GM23248 (cell line): ENCODE data around the gene EML1. TPM values are rescaled to one million over a fixed set of nuclear protein-coding genes. Genes with fewer than 3 reads are reported as not detected.

Experiments
- DNase-seq: peaks from one replicate; pipeline ENCODE4 v3.0.0-alpha.2; 2015
- H2AFZ ChIP-seq: fragments of 200-600 bp; sonication (generic); 2 replicates; pipeline ENCODE4 v1.6.1; 2016; ENCODE audit warnings: antibody characterized with exemption
- H3F3A ChIP-seq: fragments of 200-600 bp; sonication (generic); 2 replicates; pipeline ENCODE4 v1.6.1; 2016; ENCODE audit warnings: mild to moderate bottlenecking, antibody characterized with exemption, mixed run types; ENCODE audit not compliant: insufficient read depth
- H3K27ac ChIP-seq: fragments of 200-600 bp; sonication (generic); 2 replicates; pipeline ENCODE4 v1.5.1; 2016; ENCODE audit warnings: mild to moderate bottlenecking
- H3K27me3 ChIP-seq: fragments of 200-600 bp; sonication (generic); replicated peaks from 2 replicates; pipeline ENCODE4 v1.6.1; 2016; ENCODE audit warnings: mild to moderate bottlenecking; ENCODE audit not compliant: insufficient read depth
- H3K36me3 ChIP-seq: fragments of 200-600 bp; sonication (generic); 2 replicates; pipeline ENCODE4 v1.6.1; 2016; ENCODE audit warnings: low read depth, mild to moderate bottlenecking
- H3K4me1 ChIP-seq: fragments of 200-600 bp; sonication (generic); 2 replicates; pipeline ENCODE4 v1.6.1; 2016; ENCODE audit warnings: mild to moderate bottlenecking; ENCODE audit not compliant: insufficient read depth
- H3K4me2 ChIP-seq: fragments of 200-600 bp; sonication (generic); one replicate; pipeline ENCODE4 v1.6.1; 2016; ENCODE audit warnings: mild to moderate bottlenecking; ENCODE audit not compliant: unreplicated experiment
- H3K4me3 ChIP-seq: fragments of 200-600 bp; sonication (generic); 2 replicates; pipeline ENCODE4 v1.5.1; 2016; ENCODE audit warnings: mild to moderate bottlenecking
- H3K79me2 ChIP-seq: fragments of 200-600 bp; sonication (generic); 2 replicates; pipeline ENCODE4 v1.6.1; 2016; ENCODE audit warnings: mild to moderate bottlenecking; ENCODE audit not compliant: insufficient read depth
- H3K9ac ChIP-seq: fragments of 200-600 bp; sonication (generic); 2 replicates; pipeline ENCODE4 v1.6.1; 2016; ENCODE audit warnings: mild to moderate bottlenecking
- H3K9me2 ChIP-seq: fragments of 200-600 bp; sonication (generic); 2 replicates; pipeline ENCODE4 v1.6.1; 2016; ENCODE audit warnings: mixed run types, mild to moderate bottlenecking, moderate library complexity; ENCODE audit not compliant: insufficient read depth
- H3K9me3 ChIP-seq: fragments of 200-600 bp; sonication (generic); one replicate; pipeline ENCODE4 v1.6.1; 2017; ENCODE audit warnings: low read depth
- H4K20me1 ChIP-seq: fragments of 200-600 bp; sonication (generic); 2 replicates; pipeline ENCODE4 v1.6.0; 2016; ENCODE audit not compliant: insufficient read depth
- EZH2 ChIP-seq: fragments of 200-600 bp; sonication (generic); IDR thresholded peaks from 2 replicates; pipeline ENCODE4 v1.6.1; 2018; ENCODE audit warnings: antibody characterized with exemption, mild to moderate bottlenecking; ENCODE audit not compliant: insufficient read depth, poor library complexity, severe bottlenecking
- EZH2phosphoT487 ChIP-seq: fragments of 200-600 bp; sonication (generic); IDR thresholded peaks from 2 replicates; pipeline ENCODE4 v1.6.1; 2018; ENCODE audit warnings: antibody characterized with exemption, moderate library complexity, mild to moderate bottlenecking, low read depth; ENCODE audit not compliant: insufficient read depth
- WGBS, 2 experiments: methylation state at CpG; one replicate each; pipeline ENCODE4 v1.1.6; 2015 to 2017; ENCODE audit warnings: low lambda C conversion rate in 2 of 2, low coverage in 1 of 2; ENCODE audit errors: missing lambda C conversion rate in 2 of 2; 5-methylcytosine and 5-hydroxymethylcytosine counted together
- in situ Hi-C: fragments of 300-500 bp; cut with MboI; formaldehyde crosslinking; loops from 2 replicates; pipeline ENCODE4 v1.15.0; 2020
- polyA plus RNA-seq: library from polyadenylated mRNA; unstranded; fragments of >200 nt; fragmentation: Nextera tagmentation; extraction: Ambion mirVana; gene quantifications from 2 replicates; pipeline ENCODE4 v1.2.1, GENCODE V29; 2016
- total RNA-seq: library from RNA; depleted of rRNA; stranded (reverse); fragments of >200 nt; shearing (Covaris generic); gene quantifications from 2 replicates; pipeline ENCODE4 v1.2.3, GENCODE V29; 2014

Gene EML1
- total and polyA plus RNA-seq, 2 experiments from 2014 or later: 14.8 to 17.9 TPM

GRCh38 chr14:99863059-99863458 is 69.8 kb downstream of the EML1 start:
- Histone ChIP-seq H3K9me2 (no peaks in the 10 kb centered on the region), H3K9ac (no peak overlapping the region), H3K4me1 (no peaks in the 10 kb centered on the region; the same call in 1 of the 2 replicates), H2AFZ (no peak overlapping the region), H3F3A (no peaks in the 10 kb centered on the region), H3K36me3 (no peaks in the 10 kb centered on the region), H3K27me3 (no peaks in the 10 kb centered on the region), H3K4me3 (no peak overlapping the region), H3K4me2 (no peak overlapping the region), H3K79me2 (no peaks in the 10 kb centered on the region), H4K20me1 (0 out of 2 replicates have a peak, but pooled peaks cover 4% of the 10 kb centered on the region), H3K27ac (no peak overlapping the region), H3K9me3 (no peaks in the 10 kb centered on the region)
- WGBS, 2 experiments: 68 to 81% methylated on average over 2 of the region's 2 CpGs
- TF ChIP-seq EZH2phosphoT487 (no peak), EZH2 (no peak)
- in situ Hi-C loops: no loop called here
- no peak for DNase-seq

- TF ChIP-seq EZH2phosphoT487 (no peak), EZH2 (no peak)
- in situ Hi-C loops: no loop called here
- H3K4me2 ChIP-seq: no peak overlapping the region
- no peaks in the 10 kb centered on the region; the same call in 1 of the 2 replicates for H3K4me1 ChIP-seq
- no peaks in the 10 kb centered on the region for H3K9me2 ChIP-seq
- no peak for DNase-seq
- no peak overlapping the region for H3K9ac ChIP-seq
- H3K36me3 ChIP-seq: no peaks in the 10 kb centered on the region
- H3K79me2 ChIP-seq: no peaks in the 10 kb centered on the region
- no peak overlapping the region for H2AFZ ChIP-seq
- H3K9me3 ChIP-seq: no peaks in the 10 kb centered on the region
- 97 to 98% methylated on average over 2 of the region's 2 CpGs for WGBS, 2 experiments
- H3K27ac ChIP-seq: no peak overlapping the region
- 0 out of 2 replicates have a peak, but pooled peaks cover 4% of the 10 kb centered on the region for H4K20me1 ChIP-seq
- H3F3A ChIP-seq: no peaks in the 10 kb centered on the region
- H3K27me3 ChIP-seq: no peaks in the 10 kb centered on the region
- no peak overlapping the region for H3K4me3 ChIP-seq
Observed at GRCh38 chr14:99865408-99865807, 72.2 kb downstream of the EML1 start.

DNA sequence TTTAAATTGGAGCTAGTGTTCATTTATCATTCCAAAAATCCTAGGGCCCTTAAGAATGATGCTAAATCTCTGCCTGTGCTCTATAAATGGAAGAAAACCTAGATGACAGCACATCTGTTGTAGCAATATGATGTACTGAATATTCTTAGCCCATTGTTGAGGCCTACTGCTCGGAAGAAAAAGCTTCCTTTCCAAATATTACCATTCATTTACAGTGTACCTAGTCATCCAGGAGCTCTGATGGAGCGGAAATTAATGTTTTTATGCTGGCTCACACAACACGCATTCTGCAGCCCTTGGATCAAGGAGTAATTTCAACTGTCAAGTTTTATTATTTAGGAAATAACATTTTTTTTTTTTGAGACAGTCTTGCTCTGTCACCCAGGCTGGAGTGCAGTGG is 77.4 kb downstream of the EML1 start:
- H3K4me3 ChIP-seq: no peak overlapping the region
- no peaks in the 10 kb centered on the region for H3K9me2 ChIP-seq
- 88 to 96% methylated on average over 3 of the region's 3 CpGs for WGBS, 2 experiments
- H3K36me3 ChIP-seq: no peaks in the 10 kb centered on the region
- no peaks in the 10 kb centered on the region for H3K4me1 ChIP-seq
- H3K27ac ChIP-seq: no peak overlapping the region
- H3K4me2 ChIP-seq: no peak overlapping the region
- H3K9ac ChIP-seq: no peak overlapping the region
- no peak for DNase-seq
- no peaks in the 10 kb centered on the region for H3K27me3 ChIP-seq
- no peaks in the 10 kb centered on the region for H3K79me2 ChIP-seq
- in situ Hi-C loops: no loop called here
- no peaks in the 10 kb centered on the region for H3F3A ChIP-seq
- no peak for TF ChIP-seq EZH2
- TF ChIP-seq EZH2phosphoT487: no peak
- H2AFZ ChIP-seq: no peak overlapping the region
- H3K9me3 ChIP-seq: no peaks in the 10 kb centered on the region
- H4K20me1 ChIP-seq: no peaks in the 10 kb centered on the region

GRCh38 chr14:99871771-99872170 is 78.6 kb downstream of the EML1 start:
- Histone ChIP-seq H3K27ac (no peak overlapping the region), H3K9me2 (no peaks in the 10 kb centered on the region), H3K9me3 (no peaks in the 10 kb centered on the region), H3F3A (no peaks in the 10 kb centered on the region), H3K4me3 (no peak overlapping the region), H3K4me2 (no peak overlapping the region), H3K27me3 (no peaks in the 10 kb centered on the region), H3K79me2 (no peaks in the 10 kb centered on the region), H3K9ac (no peak overlapping the region), H3K36me3 (no peaks in the 10 kb centered on the region), H3K4me1 (no peaks in the 10 kb centered on the region), H2AFZ (no peak overlapping the region), H4K20me1 (no peaks in the 10 kb centered on the region)
- DNase-seq: no peak
- in situ Hi-C loops: no loop called here
- WGBS, 2 experiments: 84 to 88% methylated on average over 11 of the region's 11 CpGs
- no peak for TF ChIP-seq EZH2
- TF ChIP-seq EZH2phosphoT487: no peak
